Astrocyte (in vitro differentiated cells and primary cell): Measurements from ENCODE around the gene ASGR1. TPM values are rescaled to one million over a fixed set of nuclear protein-coding genes. Genes with fewer than 3 reads are reported as not detected.
A peak's percentile ranks its signal among the peaks of the same experiment; 100 is the strongest.
"Not testable (repeated sequence)": the region's sequence is repeated elsewhere in the genome, so short reads cannot be mapped to it uniquely, and the experiment has no call there.

Experiments
- DNase-seq: peaks from one replicate; pipeline ENCODE4 v3.0.0-alpha.2; 2010; ENCODE audit warnings: low read depth
- FAIRE-seq: peaks from 2 replicates; lab custom pipeline; 2011; peaks lifted over from hg19 to GRCh38; lab: Jason Lieb, UNC
- H2AFZ ChIP-seq: 2 replicates; pipeline ENCODE4 v1.6.0; 2012; ENCODE audit warnings: low read depth, low read length, inconsistent platforms
- H3K27ac ChIP-seq: 2 replicates; pipeline ENCODE4 v1.5.1; 2011; ENCODE audit warnings: low read depth, low read length, inconsistent platforms
- H3K27me3 ChIP-seq: 2 replicates; pipeline ENCODE4 v1.6.0; 2011; ENCODE audit warnings: low read length, inconsistent platforms; ENCODE audit not compliant: insufficient read depth
- H3K36me3 ChIP-seq: 2 replicates; pipeline ENCODE4 v1.5.1; 2011; ENCODE audit warnings: low read length, inconsistent platforms; ENCODE audit not compliant: insufficient read depth
- H3K4me1 ChIP-seq: 2 replicates; pipeline ENCODE4 v1.5.1; 2011; ENCODE audit warnings: low read length, inconsistent platforms; ENCODE audit not compliant: insufficient read depth
- H3K4me2 ChIP-seq: 2 replicates; pipeline ENCODE4 v1.6.0; 2012; ENCODE audit warnings: low read length, inconsistent platforms
- H3K4me3 ChIP-seq: 2 replicates; pipeline ENCODE4 v1.5.1; 2011; ENCODE audit warnings: low read depth, mild to moderate bottlenecking, low read length, inconsistent platforms; ENCODE audit not compliant: insufficient read depth
- H3K79me2 ChIP-seq: 2 replicates; pipeline ENCODE4 v1.6.0; 2012; ENCODE audit warnings: mild to moderate bottlenecking, low read length, inconsistent platforms; ENCODE audit not compliant: insufficient read depth
- H3K9ac ChIP-seq: 2 replicates; pipeline ENCODE4 v1.6.0; 2012; ENCODE audit warnings: mild to moderate bottlenecking, low read length, inconsistent platforms
- H3K9me3 ChIP-seq: 2 replicates; pipeline ENCODE4 v1.5.1; 2012; ENCODE audit warnings: low read depth, mild to moderate bottlenecking, low read length, inconsistent platforms; ENCODE audit not compliant: insufficient read depth
- H4K20me1 ChIP-seq: 2 replicates; pipeline ENCODE4 v1.6.0; 2012; ENCODE audit warnings: low read length, inconsistent platforms; ENCODE audit not compliant: insufficient read depth
- H3K27ac Mint-ChIP-seq: one replicate; pipeline ENCODE4 v1.8.0; 2021; ENCODE audit warnings: mild to moderate bottlenecking, mixed read lengths; ENCODE audit not compliant: unreplicated experiment
- H3K27me3 Mint-ChIP-seq: one replicate; pipeline ENCODE4 v1.8.0; 2021; ENCODE audit warnings: low read depth, mixed read lengths; ENCODE audit not compliant: unreplicated experiment
- H3K36me3 Mint-ChIP-seq: one replicate; pipeline ENCODE4 v1.8.0; 2021; ENCODE audit warnings: low read depth, mixed read lengths; ENCODE audit not compliant: unreplicated experiment
- H3K4me1 Mint-ChIP-seq: one replicate; pipeline ENCODE4 v1.8.0; 2021; ENCODE audit warnings: low read depth, mixed read lengths; ENCODE audit not compliant: unreplicated experiment
- H3K4me3 Mint-ChIP-seq: one replicate; pipeline ENCODE4 v1.8.0; 2021; ENCODE audit warnings: mild to moderate bottlenecking, moderate library complexity, mixed read lengths; ENCODE audit not compliant: unreplicated experiment
- H3K9me3 Mint-ChIP-seq: one replicate; pipeline ENCODE4 v1.8.0; 2021; ENCODE audit warnings: mild to moderate bottlenecking, mixed read lengths; ENCODE audit not compliant: unreplicated experiment
- CTCF ChIP-seq: IDR thresholded peaks from 2 replicates; pipeline ENCODE4 v1.5.1; 2011; ENCODE audit warnings: low read depth, mild to moderate bottlenecking, inconsistent platforms, low read length, moderate library complexity; ENCODE audit not compliant: insufficient read depth
- EZH2 ChIP-seq: IDR thresholded peaks from 2 replicates; pipeline ENCODE4 v1.6.1; 2012; ENCODE audit warnings: mild to moderate bottlenecking, low read length, inconsistent platforms; ENCODE audit not compliant: insufficient read depth
- total RNA-seq: library from RNA; stranded (reverse); gene quantifications from 2 replicates; pipeline ENCODE4 v1.2.1, GENCODE V29; 2021

Gene ASGR1
- total RNA-seq, 1 donor from 2014 or later = 5.0 TPM

GRCh38 chr17:7183433-7184090, 4.4 kb upstream of the ASGR1 start:
- Mint-ChIP-seq H3K4me3 (no peak overlapping the region), H3K4me1 (peaks cover 5% of the 10 kb centered on the region), H3K27ac (peak overlapping the region; percentile 19), H3K9me3 (no peaks in the 10 kb centered on the region), H3K36me3 (peaks cover 9% of the 10 kb centered on the region), H3K27me3 (no peaks in the 10 kb centered on the region)
- Histone ChIP-seq H3K9ac (no peak overlapping the region), H3K27ac (no peak overlapping the region), H3K9me3 (no peaks in the 10 kb centered on the region), H4K20me1 (no peaks in the 10 kb centered on the region), H3K36me3 (no peaks in the 10 kb centered on the region), H3K79me2 (no peaks in the 10 kb centered on the region), H3K4me1 (no peaks in the 10 kb centered on the region), H3K27me3 (no peaks in the 10 kb centered on the region), H3K4me3 (no peak overlapping the region), H2AFZ (no peak overlapping the region), H3K4me2 (no peak overlapping the region)
- FAIRE-seq = no peak
- TF ChIP-seq EZH2 (no peak), CTCF (no peak)
- DNase-seq = no peak

GRCh38 chr17:7182101-7182500, 2.9 kb upstream of the ASGR1 start:
- not testable (repeated sequence) for H3K4me2 ChIP-seq, H3K27me3 ChIP-seq, DNase-seq, H3K27ac Mint-ChIP-seq, H3K9me3 Mint-ChIP-seq, H3K27ac ChIP-seq, H3K4me3 Mint-ChIP-seq, H3K36me3 Mint-ChIP-seq, H3K9ac ChIP-seq, H3K79me2 ChIP-seq, H3K4me3 ChIP-seq, H2AFZ ChIP-seq, FAIRE-seq, H3K36me3 ChIP-seq, H3K27me3 Mint-ChIP-seq, H4K20me1 ChIP-seq, H3K9me3 ChIP-seq
- H3K4me1 Mint-ChIP-seq = peaks cover 13% of the 10 kb centered on the region
- H3K4me1 ChIP-seq = peaks cover 14% of the 10 kb centered on the region

GRCh38 chr17:7178973-7179316, 225 bp downstream of the ASGR1 start:
- no peaks in the 10 kb centered on the region for H3K27me3 Mint-ChIP-seq

More at GRCh38 chr17:7178973-7179316, 225 bp downstream of the ASGR1 start:
- DNase-seq (no peak), FAIRE-seq (no peak)
- Histone ChIP-seq H3K4me3 (no peak overlapping the region), H2AFZ (no peak overlapping the region), H3K9me3 (no peaks in the 10 kb centered on the region), H3K79me2 (no peaks in the 10 kb centered on the region), H3K4me1 (peaks cover 17% of the 10 kb centered on the region), H3K4me2 (no peak overlapping the region), H4K20me1 (peaks cover 11% of the 10 kb centered on the region), H3K27ac (no peak overlapping the region), H3K36me3 (no peaks in the 10 kb centered on the region), H3K9ac (no peak overlapping the region), H3K27me3 (no peaks in the 10 kb centered on the region)
- Mint-ChIP-seq H3K4me3 (no peak overlapping the region), H3K4me1 (peaks cover 12% of the 10 kb centered on the region), H3K27ac (no peak overlapping the region), H3K36me3 (no peaks in the 10 kb centered on the region), H3K9me3 (no peaks in the 10 kb centered on the region)
- no peak for TF ChIP-seq CTCF
- no peak for TF ChIP-seq EZH2
